Breast epithelium (tissue), 3 donors: ENCODE measurements around the gene COL25A1.

Experiments used
- POLR2AphosphoS5 ChIP-seq, 3 donors: sonication (generic); formaldehyde crosslinking; IDR thresholded peaks; one replicate each; pipeline ENCODE4 v1.6.1; 2017; ENCODE audit warnings: antibody characterized with exemption in 3 of 3
- TF ChIP-seq, protein P1 (sequence below), 3 donors: fragments of 450-650 bp; IDR thresholded peaks; one replicate each; pipeline ENCODE4 v1.5.1; 2016 to 2017; ENCODE audit warnings: antibody characterized with exemption in 3 of 3, mild to moderate bottlenecking in 3 of 3, moderate library complexity in 3 of 3

DNA sequence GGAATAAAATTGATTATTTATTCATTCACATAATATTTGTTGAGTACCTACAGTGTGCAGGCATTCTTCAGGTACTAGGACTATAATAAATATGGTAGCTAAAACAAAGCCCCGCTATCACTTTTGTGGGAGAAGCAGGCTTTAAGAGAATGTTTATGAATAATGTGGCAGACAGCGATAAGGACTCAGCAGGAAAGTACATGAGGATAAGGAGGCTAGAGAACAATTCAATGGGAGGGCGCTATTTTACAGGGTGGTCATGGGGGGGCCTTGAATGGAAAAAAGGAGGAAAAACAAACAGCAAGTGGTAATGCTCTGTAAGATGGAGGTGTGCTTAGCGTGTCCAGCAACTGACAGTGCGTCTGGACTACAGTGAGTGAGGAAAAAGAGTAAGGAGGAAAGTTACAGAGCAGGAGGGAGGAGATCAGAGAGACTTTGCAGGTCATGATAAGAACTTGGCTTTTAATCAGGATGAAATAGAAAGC is 275.4 kb downstream of the COL25A1 start:
- TF ChIP-seq, protein P1, sequence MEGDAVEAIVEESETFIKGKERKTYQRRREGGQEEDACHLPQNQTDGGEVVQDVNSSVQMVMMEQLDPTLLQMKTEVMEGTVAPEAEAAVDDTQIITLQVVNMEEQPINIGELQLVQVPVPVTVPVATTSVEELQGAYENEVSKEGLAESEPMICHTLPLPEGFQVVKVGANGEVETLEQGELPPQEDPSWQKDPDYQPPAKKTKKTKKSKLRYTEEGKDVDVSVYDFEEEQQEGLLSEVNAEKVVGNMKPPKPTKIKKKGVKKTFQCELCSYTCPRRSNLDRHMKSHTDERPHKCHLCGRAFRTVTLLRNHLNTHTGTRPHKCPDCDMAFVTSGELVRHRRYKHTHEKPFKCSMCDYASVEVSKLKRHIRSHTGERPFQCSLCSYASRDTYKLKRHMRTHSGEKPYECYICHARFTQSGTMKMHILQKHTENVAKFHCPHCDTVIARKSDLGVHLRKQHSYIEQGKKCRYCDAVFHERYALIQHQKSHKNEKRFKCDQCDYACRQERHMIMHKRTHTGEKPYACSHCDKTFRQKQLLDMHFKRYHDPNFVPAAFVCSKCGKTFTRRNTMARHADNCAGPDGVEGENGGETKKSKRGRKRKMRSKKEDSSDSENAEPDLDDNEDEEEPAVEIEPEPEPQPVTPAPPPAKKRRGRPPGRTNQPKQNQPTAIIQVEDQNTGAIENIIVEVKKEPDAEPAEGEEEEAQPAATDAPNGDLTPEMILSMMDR (IDR thresholded peaks at IDR 0.05), result no peak
- no peak for TF ChIP-seq POLR2AphosphoS5 (IDR thresholded peaks at IDR 0.05)
